Right lobe of liver (tissue), 6 donors: Measurements from ENCODE around the gene FBXL17. TPM values are rescaled to one million over a fixed set of nuclear protein-coding genes. Genes with fewer than 3 reads are reported as not detected.

ENCODE experiments used
- ATAC-seq, 4 donors: fragments of 200-7000 bp; cut with Tn5 transposase; one replicate each; pipeline ENCODE4 v1.9.1; 2020; ENCODE audit warnings: mild to moderate bottlenecking in 4 of 4, moderate library complexity in 4 of 4
- DNase-seq, 3 donors: peaks; one replicate each; pipeline ENCODE4 v3.0.0-alpha.2; 2020
- H3K27ac ChIP-seq, 3 donors: fragments of 200-600 bp; one replicate each; pipeline ENCODE4 v1.8.0; 2022
- H3K27me3 ChIP-seq, 2 donors: fragments of 200-600 bp; one replicate each; pipeline ENCODE4 v1.8.0; 2022
- H3K36me3 ChIP-seq, 4 donors: fragments of 200-600 bp; sonication (generic) in 1 of 4; one replicate each; pipeline versions ENCODE4 v1.5.1 to v1.8.0; 2017 to 2022; ENCODE audit warnings: control low read depth in 1 of 4
- H3K4me1 ChIP-seq, 4 donors: fragments of 200-600 bp; sonication (generic) in 1 of 4; one replicate each; pipeline versions ENCODE4 v1.5.1 to v1.8.0; 2017 to 2022; ENCODE audit warnings: control low read depth in 1 of 4
- H3K4me3 ChIP-seq, 3 donors: fragments of 200-600 bp; one replicate each; pipeline ENCODE4 v1.8.0; 2022
- H3K9me3 ChIP-seq, 4 donors: fragments of 200-600 bp; sonication (generic) in 1 of 4; one replicate each; pipeline versions ENCODE4 v1.5.1 to v1.8.0; 2017 to 2022; ENCODE audit warnings: control low read depth in 1 of 4
- POLR2A ChIP-seq: fragments of 450-650 bp; IDR thresholded peaks from one replicate; pipeline ENCODE4 v1.6.1; 2017; ENCODE audit warnings: antibody characterized with exemption, mild to moderate bottlenecking
- WGBS: methylation state at CpG from one replicate; pipeline ENCODE4 v1.1.6; 2018; ENCODE audit warnings: low coverage, low lambda C conversion rate; ENCODE audit not compliant: insufficient coverage; ENCODE audit errors: missing lambda C conversion rate; 5-methylcytosine and 5-hydroxymethylcytosine counted together
- intact Hi-C, 2 donors: fragments of 100-400 bp; cut with DNase I; formaldehyde crosslinking; loops; one replicate each; pipeline versions ENCODE4 v1.11.2 to v1.14.1; 2022
- long read RNA-seq: library from polyadenylated mRNA; unstranded; transcript quantifications from one replicate; pipeline ENCODE4 v2.0.0, GENCODE V29; 2019
- total RNA-seq, 6 experiments: library from RNA; depleted of rRNA in 2 of 6; stranded (reverse); fragments of >200 nt in 2 of 6; fragmentation: NEBNext Ultra II Directional in 3 of 6; extraction: Animal tissue kit (Norgen Biotek cat#: 25700) in 3 of 6; gene quantifications; one replicate each; pipeline versions ENCODE4 v1.1.0 to v1.2.4, GENCODE V29; 2016 to 2023
- TF ChIP-seq, protein P1 (sequence below), 4 donors: fragments of 200-600 bp in 3 of 4; fragments of 450-650 bp in 1 of 4; IDR thresholded peaks; one replicate each; pipeline versions ENCODE4 v1.5.1 to v1.8.0; 2016 to 2022; ENCODE audit warnings: antibody characterized with exemption in 4 of 4, mild to moderate bottlenecking in 2 of 4
- donor health status: DM: no; HTN: yes; CAD: no.
- donor health status: DM: no; HTN: no; CAD: no.
- donor health status: DM: no; HTN: no; CAD: no.
- donor health status: DM: no; HTN: yes; CAD: no.
- donor health status: DM: no; HTN: yes; CAD: no.

Gene FBXL17
- total RNA-seq = 10 to 100 TPM in 1 of 6 experiments, 1 to 10 TPM in 5; 7.7 to 10.6 (median 9.1) TPM
- long read RNA-seq = 0 reads

DNA sequence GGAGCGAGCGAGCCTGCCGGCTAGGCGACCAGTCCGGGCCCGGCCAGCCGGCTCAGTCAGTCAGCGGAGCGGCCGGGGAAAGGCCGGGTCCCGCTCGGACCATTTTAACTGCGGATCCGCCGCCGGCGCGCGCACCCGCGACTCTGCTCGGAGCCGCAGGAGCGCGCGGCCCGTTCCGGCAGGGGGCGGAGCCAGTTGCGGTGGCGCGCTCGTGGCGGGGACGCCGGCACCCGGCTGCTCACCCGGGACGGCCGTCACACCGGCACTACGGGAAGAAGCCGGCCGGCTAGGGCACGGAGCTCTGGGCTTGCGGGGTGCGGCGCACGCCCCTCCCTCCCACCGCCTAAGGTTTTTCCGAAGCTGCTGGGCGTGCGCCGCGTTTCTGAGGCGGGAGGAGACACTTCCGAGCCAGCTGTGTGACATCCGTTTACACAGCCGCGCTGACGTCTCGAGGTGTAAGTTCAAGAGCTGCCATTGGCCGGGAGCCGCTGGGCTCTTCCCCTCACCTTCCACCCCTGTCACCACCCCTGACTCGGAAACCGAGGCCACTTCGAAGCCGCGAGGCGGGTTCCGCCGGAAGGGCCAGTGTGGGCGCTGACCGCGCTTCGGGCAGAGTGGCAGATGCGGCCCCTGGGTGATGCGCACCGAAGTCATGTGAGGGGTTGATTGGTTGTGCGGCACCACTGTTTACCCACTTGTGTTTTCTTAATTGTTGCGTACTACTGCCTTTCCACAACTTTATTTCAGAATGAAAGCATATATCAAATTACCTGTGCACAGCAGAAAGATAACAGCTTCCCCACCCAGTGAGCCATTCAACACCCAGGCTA is at the start of gene FBXL17:
Gene FBXL17, minus strand, starts transcription at position 145 of the 830 bp plus-strand sequence.
- intact Hi-C loops = no loop called here
- ATAC-seq (peak; percentile 88 to 93 (median 90)), DNase-seq (peak; percentile 97 to 99 (median 98))
- H3K4me3 ChIP-seq = peak within 1 kb of the TSS; percentile 77 to 93 (median 87)
- H3K9me3 ChIP-seq = no peaks in the 10 kb centered on the region
- peaks cover 0 to 21% (median 1%) of the 10 kb centered on the region in 4 donors for H3K4me1 ChIP-seq
- no peaks in the 10 kb centered on the region for H3K27me3 ChIP-seq
- WGBS = 0% methylated on average over 13 of the region's 82 CpGs
- peak within 1 kb of the TSS; percentile 96 to 99 (median 98) for H3K27ac ChIP-seq
- TF ChIP-seq, protein P1, sequence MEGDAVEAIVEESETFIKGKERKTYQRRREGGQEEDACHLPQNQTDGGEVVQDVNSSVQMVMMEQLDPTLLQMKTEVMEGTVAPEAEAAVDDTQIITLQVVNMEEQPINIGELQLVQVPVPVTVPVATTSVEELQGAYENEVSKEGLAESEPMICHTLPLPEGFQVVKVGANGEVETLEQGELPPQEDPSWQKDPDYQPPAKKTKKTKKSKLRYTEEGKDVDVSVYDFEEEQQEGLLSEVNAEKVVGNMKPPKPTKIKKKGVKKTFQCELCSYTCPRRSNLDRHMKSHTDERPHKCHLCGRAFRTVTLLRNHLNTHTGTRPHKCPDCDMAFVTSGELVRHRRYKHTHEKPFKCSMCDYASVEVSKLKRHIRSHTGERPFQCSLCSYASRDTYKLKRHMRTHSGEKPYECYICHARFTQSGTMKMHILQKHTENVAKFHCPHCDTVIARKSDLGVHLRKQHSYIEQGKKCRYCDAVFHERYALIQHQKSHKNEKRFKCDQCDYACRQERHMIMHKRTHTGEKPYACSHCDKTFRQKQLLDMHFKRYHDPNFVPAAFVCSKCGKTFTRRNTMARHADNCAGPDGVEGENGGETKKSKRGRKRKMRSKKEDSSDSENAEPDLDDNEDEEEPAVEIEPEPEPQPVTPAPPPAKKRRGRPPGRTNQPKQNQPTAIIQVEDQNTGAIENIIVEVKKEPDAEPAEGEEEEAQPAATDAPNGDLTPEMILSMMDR (IDR thresholded peaks at IDR 0.05) = no peak
- TF ChIP-seq POLR2A = peak; percentile 96
- no peaks in the 10 kb centered on the region for H3K36me3 ChIP-seq

GRCh38 chr5:108430931-108431608 is 49.2 kb upstream of the FBXL17 start:
- WGBS = 54% methylated on average over 3 of the region's 3 CpGs
- Histone ChIP-seq H3K4me1 (no peaks in the 10 kb centered on the region), H3K4me3 (no peak overlapping the region), H3K36me3 (no peaks in the 10 kb centered on the region), H3K27me3 (no peaks in the 10 kb centered on the region), H3K9me3 (no peaks in the 10 kb centered on the region), H3K27ac (no peak overlapping the region)
- intact Hi-C loops = no loop called here
- DNase-seq (no peak), ATAC-seq (no peak)
- TF ChIP-seq, protein P1 (IDR thresholded peaks at IDR 0.05) = no peak
- TF ChIP-seq POLR2A = no peak

GRCh38 chr5:108421713-108422112 is 39.8 kb upstream of the FBXL17 start:
- intact Hi-C loops = no loop called here
- 63% methylated on average over 5 of the region's 5 CpGs for WGBS
- no peak for ATAC-seq
- H3K36me3 ChIP-seq = no peaks in the 10 kb centered on the region
- H3K4me3 ChIP-seq = no peak overlapping the region
- TF ChIP-seq, protein P1 (IDR thresholded peaks at IDR 0.05) = no peak
- no peak for TF ChIP-seq POLR2A
- no peaks in the 10 kb centered on the region for H3K4me1 ChIP-seq
- no peaks in the 10 kb centered on the region for H3K9me3 ChIP-seq
- no peak for DNase-seq
- no peaks in the 10 kb centered on the region for H3K27me3 ChIP-seq
- no peak overlapping the region for H3K27ac ChIP-seq

- 35% methylated on average over 1 of the region's 1 CpG for WGBS
- intact Hi-C loops = no loop called here
- Histone ChIP-seq H3K4me3 (no peak overlapping the region), H3K27ac (no peak overlapping the region), H3K4me1 (no peaks in the 10 kb centered on the region), H3K27me3 (no peaks in the 10 kb centered on the region), H3K36me3 (no peaks in the 10 kb centered on the region), H3K9me3 (no peaks in the 10 kb centered on the region)
- no peak for TF ChIP-seq POLR2A
- ATAC-seq = no peak
- DNase-seq = no peak
Measured at GRCh38 chr5:108420755-108421154, 38.9 kb upstream of the FBXL17 start.

GRCh38 chr5:108420158-108420557 is 38.3 kb upstream of the FBXL17 start:
- no peak overlapping the region for H3K27ac ChIP-seq
- TF ChIP-seq POLR2A = no peak
- TF ChIP-seq, protein P1 (IDR thresholded peaks at IDR 0.05) = no peak
- intact Hi-C loops = no loop called here
- H3K4me3 ChIP-seq = no peak overlapping the region
- 60% methylated on average over 5 of the region's 5 CpGs for WGBS
- H3K4me1 ChIP-seq = no peaks in the 10 kb centered on the region
- ATAC-seq (no peak), DNase-seq (no peak)
- H3K27me3 ChIP-seq = no peaks in the 10 kb centered on the region
- H3K36me3 ChIP-seq = no peaks in the 10 kb centered on the region
- no peaks in the 10 kb centered on the region for H3K9me3 ChIP-seq
